Calu3 (cell line): ENCODE results near the gene TP63. TPM values are rescaled to one million over a fixed set of nuclear protein-coding genes. Genes with fewer than 3 reads are reported as not detected.
A peak's percentile ranks its signal among the peaks of the same experiment; 100 is the strongest.

Source experiments
- BruUV-seq: library from RNA; stranded (reverse); fragments of 400-500 nt; replicated peaks from 2 replicates; lab custom pipeline; 2021; lab: Mats Ljungman, UMichigan
- CTCF ChIA-PET: fragments of 300-600 bp; sonication (Branson Sonifier 250); formaldehyde crosslinking; loops from one replicate; lab custom pipeline; 2022; ENCODE audit warnings: antibody characterized with exemption; lab: Charles Lee
- DNase-seq: peaks from one replicate; pipeline ENCODE4 v3.0.0; 2022
- H3K27ac Mint-ChIP-seq: one replicate; pipeline ENCODE4 v1.8.0; 2022; ENCODE audit warnings: mixed read lengths; ENCODE audit not compliant: unreplicated experiment
- H3K27me3 Mint-ChIP-seq: one replicate; pipeline ENCODE4 v1.8.0; 2022; ENCODE audit warnings: mixed read lengths; ENCODE audit not compliant: unreplicated experiment
- H3K36me3 Mint-ChIP-seq: one replicate; pipeline ENCODE4 v1.8.0; 2022; ENCODE audit warnings: mild to moderate bottlenecking, moderate library complexity, mixed read lengths; ENCODE audit not compliant: insufficient read depth, unreplicated experiment
- H3K4me1 Mint-ChIP-seq: one replicate; pipeline ENCODE4 v1.8.0; 2022; ENCODE audit warnings: mild to moderate bottlenecking, low read depth, mixed read lengths; ENCODE audit not compliant: unreplicated experiment
- H3K4me3 Mint-ChIP-seq: one replicate; pipeline ENCODE4 v1.8.0; 2022; ENCODE audit warnings: mild to moderate bottlenecking, low read depth, moderate library complexity, mixed read lengths; ENCODE audit not compliant: unreplicated experiment
- H3K9me3 Mint-ChIP-seq: one replicate; pipeline ENCODE4 v1.8.0; 2022; ENCODE audit warnings: low read depth, mixed read lengths; ENCODE audit not compliant: unreplicated experiment
- intact Hi-C: fragments of 100-400 bp; cut with micrococcal nuclease; formaldehyde crosslinking; loops from one replicate; pipeline ENCODE4 v1.10.0; 2022; ENCODE audit not compliant: unreplicated experiment
- total RNA-seq: library from RNA; stranded (reverse); gene quantifications from 2 replicates; pipeline ENCODE4 v1.2.3, GENCODE V29; 2022
- TF ChIP-seq, protein P1 (sequence below): fragments of 200-600 bp; IDR thresholded peaks from one replicate; pipeline ENCODE4 v1.8.0; 2022; ENCODE audit warnings: antibody characterized with exemption; ENCODE audit not compliant: unreplicated experiment

The TP63 gene
- total RNA-seq, 1 experiment from 2014 or later = not detected

DNA sequence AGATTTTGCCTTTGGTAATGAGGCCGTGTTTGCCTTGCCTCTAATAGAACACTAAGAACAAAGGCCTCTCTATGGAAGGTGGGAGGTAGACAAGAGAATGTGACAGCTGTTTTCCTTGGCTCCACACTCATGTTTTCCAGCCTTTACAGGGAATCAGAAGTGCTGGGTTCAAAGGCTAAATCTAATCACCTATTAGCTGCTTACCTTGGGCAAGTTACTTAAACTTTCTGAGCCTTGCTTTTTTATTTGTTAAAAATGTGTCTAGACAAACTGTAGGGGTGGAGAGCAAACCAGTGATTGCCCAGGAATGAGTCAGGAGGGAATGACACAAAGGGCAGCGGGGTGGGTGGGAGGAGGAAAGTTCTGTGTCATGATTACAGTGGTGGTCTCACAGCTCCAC, 310.5 kb downstream of the TP63 start:
- peaks cover 91% of the 10 kb centered on the region for H3K4me1 Mint-ChIP-seq
- no peak overlapping the region for H3K4me3 Mint-ChIP-seq
- H3K27ac Mint-ChIP-seq = peak overlapping the region; percentile 88
- no peaks in the 10 kb centered on the region for H3K27me3 Mint-ChIP-seq
- intact Hi-C loops = loop anchor here (2.0 to 10.0 kb wide), 3 partner anchors 119 to 367 kb away; no protein-coding TSS in a partner anchor
- CTCF ChIA-PET = interaction anchor here (0.6 to 1.2 kb wide), 4 partner anchors 121 to 673 kb away, joined by 3 to 10 read pairs (median 4); no protein-coding TSS in a partner anchor
- H3K36me3 Mint-ChIP-seq = peaks cover 36% of the 10 kb centered on the region
- peaks cover 4% of the 10 kb centered on the region for H3K9me3 Mint-ChIP-seq
- DNase-seq = peak; percentile 48
- no TSS peak for BruUV-seq
- TF ChIP-seq, protein P1, sequence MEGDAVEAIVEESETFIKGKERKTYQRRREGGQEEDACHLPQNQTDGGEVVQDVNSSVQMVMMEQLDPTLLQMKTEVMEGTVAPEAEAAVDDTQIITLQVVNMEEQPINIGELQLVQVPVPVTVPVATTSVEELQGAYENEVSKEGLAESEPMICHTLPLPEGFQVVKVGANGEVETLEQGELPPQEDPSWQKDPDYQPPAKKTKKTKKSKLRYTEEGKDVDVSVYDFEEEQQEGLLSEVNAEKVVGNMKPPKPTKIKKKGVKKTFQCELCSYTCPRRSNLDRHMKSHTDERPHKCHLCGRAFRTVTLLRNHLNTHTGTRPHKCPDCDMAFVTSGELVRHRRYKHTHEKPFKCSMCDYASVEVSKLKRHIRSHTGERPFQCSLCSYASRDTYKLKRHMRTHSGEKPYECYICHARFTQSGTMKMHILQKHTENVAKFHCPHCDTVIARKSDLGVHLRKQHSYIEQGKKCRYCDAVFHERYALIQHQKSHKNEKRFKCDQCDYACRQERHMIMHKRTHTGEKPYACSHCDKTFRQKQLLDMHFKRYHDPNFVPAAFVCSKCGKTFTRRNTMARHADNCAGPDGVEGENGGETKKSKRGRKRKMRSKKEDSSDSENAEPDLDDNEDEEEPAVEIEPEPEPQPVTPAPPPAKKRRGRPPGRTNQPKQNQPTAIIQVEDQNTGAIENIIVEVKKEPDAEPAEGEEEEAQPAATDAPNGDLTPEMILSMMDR = no peak

DNA sequence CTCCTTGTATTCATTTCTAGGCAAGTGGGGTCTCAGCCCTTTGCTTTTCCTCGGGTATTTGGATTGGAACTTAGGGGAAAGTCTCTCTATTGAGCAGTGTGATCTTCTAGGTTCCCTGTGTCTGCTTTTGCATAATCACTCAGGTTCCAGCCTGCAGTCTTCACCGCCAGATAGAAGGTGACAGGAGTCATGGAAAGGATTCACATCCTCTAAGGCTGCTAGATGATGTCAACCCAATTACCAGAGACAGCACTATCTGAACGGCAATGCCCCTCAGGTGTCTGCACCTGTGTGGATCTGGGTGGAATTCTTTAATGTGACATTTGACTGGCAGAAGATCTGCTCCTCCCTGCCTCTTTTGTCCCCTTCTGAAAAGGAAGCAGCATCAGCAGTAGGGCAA, 311.8 kb downstream of the TP63 start:
- Mint-ChIP-seq H3K9me3 (peaks cover 4% of the 10 kb centered on the region), H3K4me1 (peaks cover 88% of the 10 kb centered on the region), H3K27me3 (no peaks in the 10 kb centered on the region), H3K27ac (peak overlapping the region; percentile 88), H3K4me3 (no peak overlapping the region), H3K36me3 (peaks cover 27% of the 10 kb centered on the region)
- BruUV-seq = no TSS peak
- CTCF ChIA-PET = interaction anchor here (1.8 to 2.7 kb wide), 2 partner anchors 27 to 670 kb away, joined by 3 to 19 read pairs; no protein-coding TSS in a partner anchor
- no peak for DNase-seq
- TF ChIP-seq, protein P1 = no peak
- intact Hi-C loops = loop anchor here (5.0 to 10.0 kb wide), 2 partner anchors 121 to 368 kb away; no protein-coding TSS in a partner anchor

DNA sequence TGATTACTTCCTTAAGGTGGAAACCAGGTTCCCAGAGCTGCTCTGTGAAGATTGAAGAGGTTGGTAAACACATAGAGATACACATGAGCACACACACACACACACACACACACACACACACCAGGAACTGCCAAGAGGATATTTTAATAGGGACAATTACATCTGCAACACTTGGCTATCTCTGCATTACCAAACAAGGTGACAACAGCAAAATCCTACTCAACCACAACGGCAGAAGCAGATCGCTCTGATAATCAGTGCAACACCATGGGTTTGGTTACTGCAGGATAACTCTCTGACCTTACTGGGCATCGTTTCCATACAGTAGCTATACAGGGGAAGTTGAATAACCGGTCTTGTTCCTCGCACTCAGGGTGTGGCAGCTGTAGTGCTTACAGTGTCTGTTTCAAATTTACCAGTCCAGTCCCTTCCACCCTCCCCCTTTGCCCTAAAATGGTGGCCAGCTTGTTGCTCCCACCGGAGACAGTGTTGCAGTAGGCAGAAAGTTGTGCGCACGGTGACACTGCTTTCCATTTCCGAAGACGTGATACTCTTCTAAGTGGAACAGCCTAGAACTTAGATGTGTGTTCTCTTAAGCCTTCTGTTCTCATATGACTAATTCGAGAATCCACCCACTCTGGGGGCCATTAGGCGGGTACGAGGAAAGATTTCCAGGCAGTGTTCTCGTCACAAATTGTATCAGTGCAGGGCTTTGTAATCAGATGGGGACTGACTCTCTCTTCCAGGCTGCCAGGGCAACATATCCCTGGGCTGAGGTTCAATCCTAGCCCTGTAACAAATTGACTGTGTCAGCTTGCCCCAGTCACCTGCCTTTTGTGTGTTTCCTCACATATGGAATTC, 313.3 kb downstream of the TP63 start:
- DNase-seq = peak; percentile 82
- Mint-ChIP-seq H3K9me3 (peaks cover 4% of the 10 kb centered on the region), H3K4me1 (peaks cover 89% of the 10 kb centered on the region), H3K27me3 (no peaks in the 10 kb centered on the region), H3K36me3 (peaks cover 25% of the 10 kb centered on the region), H3K4me3 (peak overlapping the region; percentile 49), H3K27ac (peak overlapping the region; percentile 88)
- TF ChIP-seq, protein P1 = no peak
- BruUV-seq = no TSS peak
- CTCF ChIA-PET = interaction anchor here (0.6 to 2.7 kb wide), 15 partner anchors 13 to 1366 kb away, joined by 3 to 19 read pairs (median 3); no protein-coding TSS in a partner anchor
- intact Hi-C loops = loop anchor here (1.0 to 10.0 kb wide), 6 partner anchors 102 to 552 kb away; no protein-coding TSS in a partner anchor

DNA sequence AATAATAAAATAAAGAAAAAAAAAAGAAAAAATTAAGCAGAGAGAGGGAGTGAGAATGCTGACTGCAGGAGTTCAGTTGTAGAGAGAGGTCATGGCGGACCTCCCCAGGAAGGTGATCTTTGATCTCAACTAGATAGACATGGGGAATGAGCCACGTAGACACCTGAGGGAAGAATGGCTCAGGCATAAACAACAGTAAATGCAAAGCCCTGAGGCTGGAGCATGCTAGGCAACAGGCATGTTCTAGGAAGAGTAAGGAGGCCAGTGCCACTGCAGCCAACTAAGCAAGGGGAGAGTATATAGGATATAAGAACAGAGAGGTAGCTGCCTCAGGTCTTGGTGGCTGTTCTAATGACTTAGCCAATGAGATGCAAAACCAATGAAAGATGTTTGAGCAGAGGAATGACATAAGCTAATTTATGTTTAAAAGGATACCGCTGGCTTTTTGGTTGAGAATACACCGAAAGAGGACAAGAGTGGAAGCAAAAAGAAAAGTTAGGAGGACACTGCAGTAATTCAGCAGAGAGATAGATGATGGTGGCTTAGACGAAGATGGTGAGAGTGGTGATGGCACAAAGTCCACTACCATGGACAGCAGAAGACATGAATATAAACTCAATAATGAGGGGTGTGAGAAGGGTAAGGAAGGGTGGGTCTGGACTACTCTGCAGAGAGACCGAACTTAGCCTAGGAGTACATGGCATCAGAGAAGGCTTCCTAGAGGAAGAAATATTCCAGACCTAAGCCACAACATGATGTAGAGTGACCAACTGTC, 314.9 kb downstream of the TP63 start:
- peaks cover 4% of the 10 kb centered on the region for H3K9me3 Mint-ChIP-seq

More for the DNA sequence above, 314.9 kb downstream of the TP63 start:
- no TSS peak for BruUV-seq
- Mint-ChIP-seq H3K4me1 (peaks cover 73% of the 10 kb centered on the region), H3K36me3 (peaks cover 18% of the 10 kb centered on the region), H3K4me3 (no peak overlapping the region), H3K27ac (peak overlapping the region; percentile 88), H3K27me3 (no peaks in the 10 kb centered on the region)
- CTCF ChIA-PET = interaction anchor here (3.5 kb wide), 1 partner anchor 673 kb away, joined by 77 read pairs; no protein-coding TSS in a partner anchor
- TF ChIP-seq, protein P1 = no peak
- no peak for DNase-seq
- intact Hi-C loops = loop anchor here (2.0 to 10.0 kb wide), 4 partner anchors 155 to 553 kb away; no protein-coding TSS in a partner anchor
